Ishikawa (cell line): ENCODE data around the gene RNF135.

Source experiments
- CEBPB ChIP-seq: IDR thresholded peaks from 2 replicates; pipeline ENCODE4 v1.6.1; 2012
- CREB1 ChIP-seq: IDR thresholded peaks from 2 replicates; pipeline ENCODE4 v1.6.1; 2012; ENCODE audit warnings: low read depth
- EGR1 ChIP-seq: IDR thresholded peaks from 2 replicates; pipeline ENCODE4 v1.6.1; 2012
- EP300 ChIP-seq: IDR thresholded peaks from 2 replicates; pipeline ENCODE4 v1.6.1; 2012; ENCODE audit warnings: borderline replicate concordance
- FOXM1 ChIP-seq: IDR thresholded peaks from 2 replicates; pipeline ENCODE4 v1.6.1; 2012; ENCODE audit warnings: low read depth, borderline replicate concordance
- NFIC ChIP-seq: IDR thresholded peaks from 2 replicates; pipeline ENCODE4 v1.6.1; 2012
- RAD21 ChIP-seq: IDR thresholded peaks from 2 replicates; pipeline ENCODE4 v1.6.1; 2012; ENCODE audit warnings: low read depth
- TAF1 ChIP-seq: IDR thresholded peaks from 2 replicates; pipeline ENCODE4 v1.6.1; 2012; ENCODE audit warnings: low read depth, mild to moderate bottlenecking
- TCF12 ChIP-seq: IDR thresholded peaks from 2 replicates; pipeline ENCODE4 v1.6.1; 2012; ENCODE audit warnings: low read depth
- TEAD4 ChIP-seq: IDR thresholded peaks from 2 replicates; pipeline ENCODE4 v1.6.1; 2012
- YY1 ChIP-seq: IDR thresholded peaks from 2 replicates; pipeline ENCODE4 v1.6.1; 2012; ENCODE audit warnings: low read depth
- ZBTB7A ChIP-seq: IDR thresholded peaks from 2 replicates; pipeline ENCODE4 v1.6.1; 2012; ENCODE audit warnings: low read depth
- TF ChIP-seq, protein P1 (sequence below): IDR thresholded peaks from 2 replicates; pipeline ENCODE4 v1.6.1; 2012; ENCODE audit warnings: low read depth, mild to moderate bottlenecking
- TF ChIP-seq, protein P2 (sequence below): IDR thresholded peaks from 2 replicates; pipeline ENCODE4 v1.6.1; 2012
- TF ChIP-seq, protein P3 (sequence below): IDR thresholded peaks from 2 replicates; pipeline ENCODE4 v1.6.1; 2012

Gene RNF135

DNA sequence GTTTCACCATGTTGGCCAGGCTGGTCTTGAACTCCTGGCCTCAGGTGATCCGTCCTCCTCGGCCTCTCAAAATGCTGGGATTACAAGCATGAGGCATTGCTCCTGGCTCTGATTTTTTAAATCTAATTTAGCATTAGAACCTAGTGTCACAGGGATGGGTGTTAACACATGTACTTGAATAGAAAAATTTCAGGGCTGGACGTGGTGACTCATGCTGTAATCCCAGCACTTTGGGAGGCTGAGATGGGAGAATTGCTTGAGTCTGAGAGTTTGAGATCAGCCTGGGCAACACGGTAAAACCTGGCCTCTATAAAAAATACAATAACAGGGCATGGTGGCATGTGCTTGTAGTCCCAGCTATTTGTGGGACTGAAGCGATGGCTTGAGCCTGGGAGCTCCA lies 6.0 kb upstream of the RNF135 start:
- TF ChIP-seq EP300: no peak
- TF ChIP-seq TAF1: no peak
- TF ChIP-seq, protein P1, sequence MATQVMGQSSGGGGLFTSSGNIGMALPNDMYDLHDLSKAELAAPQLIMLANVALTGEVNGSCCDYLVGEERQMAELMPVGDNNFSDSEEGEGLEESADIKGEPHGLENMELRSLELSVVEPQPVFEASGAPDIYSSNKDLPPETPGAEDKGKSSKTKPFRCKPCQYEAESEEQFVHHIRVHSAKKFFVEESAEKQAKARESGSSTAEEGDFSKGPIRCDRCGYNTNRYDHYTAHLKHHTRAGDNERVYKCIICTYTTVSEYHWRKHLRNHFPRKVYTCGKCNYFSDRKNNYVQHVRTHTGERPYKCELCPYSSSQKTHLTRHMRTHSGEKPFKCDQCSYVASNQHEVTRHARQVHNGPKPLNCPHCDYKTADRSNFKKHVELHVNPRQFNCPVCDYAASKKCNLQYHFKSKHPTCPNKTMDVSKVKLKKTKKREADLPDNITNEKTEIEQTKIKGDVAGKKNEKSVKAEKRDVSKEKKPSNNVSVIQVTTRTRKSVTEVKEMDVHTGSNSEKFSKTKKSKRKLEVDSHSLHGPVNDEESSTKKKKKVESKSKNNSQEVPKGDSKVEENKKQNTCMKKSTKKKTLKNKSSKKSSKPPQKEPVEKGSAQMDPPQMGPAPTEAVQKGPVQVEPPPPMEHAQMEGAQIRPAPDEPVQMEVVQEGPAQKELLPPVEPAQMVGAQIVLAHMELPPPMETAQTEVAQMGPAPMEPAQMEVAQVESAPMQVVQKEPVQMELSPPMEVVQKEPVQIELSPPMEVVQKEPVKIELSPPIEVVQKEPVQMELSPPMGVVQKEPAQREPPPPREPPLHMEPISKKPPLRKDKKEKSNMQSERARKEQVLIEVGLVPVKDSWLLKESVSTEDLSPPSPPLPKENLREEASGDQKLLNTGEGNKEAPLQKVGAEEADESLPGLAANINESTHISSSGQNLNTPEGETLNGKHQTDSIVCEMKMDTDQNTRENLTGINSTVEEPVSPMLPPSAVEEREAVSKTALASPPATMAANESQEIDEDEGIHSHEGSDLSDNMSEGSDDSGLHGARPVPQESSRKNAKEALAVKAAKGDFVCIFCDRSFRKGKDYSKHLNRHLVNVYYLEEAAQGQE: no peak
- no peak for TF ChIP-seq CEBPB
- no peak for TF ChIP-seq YY1
- no peak for TF ChIP-seq TCF12
- no peak for TF ChIP-seq ZBTB7A
- TF ChIP-seq CREB1: no peak
- TF ChIP-seq TEAD4: no peak
- TF ChIP-seq EGR1: no peak
- TF ChIP-seq, protein P2, sequence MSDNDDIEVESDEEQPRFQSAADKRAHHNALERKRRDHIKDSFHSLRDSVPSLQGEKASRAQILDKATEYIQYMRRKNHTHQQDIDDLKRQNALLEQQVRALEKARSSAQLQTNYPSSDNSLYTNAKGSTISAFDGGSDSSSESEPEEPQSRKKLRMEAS: no peak

DNA sequence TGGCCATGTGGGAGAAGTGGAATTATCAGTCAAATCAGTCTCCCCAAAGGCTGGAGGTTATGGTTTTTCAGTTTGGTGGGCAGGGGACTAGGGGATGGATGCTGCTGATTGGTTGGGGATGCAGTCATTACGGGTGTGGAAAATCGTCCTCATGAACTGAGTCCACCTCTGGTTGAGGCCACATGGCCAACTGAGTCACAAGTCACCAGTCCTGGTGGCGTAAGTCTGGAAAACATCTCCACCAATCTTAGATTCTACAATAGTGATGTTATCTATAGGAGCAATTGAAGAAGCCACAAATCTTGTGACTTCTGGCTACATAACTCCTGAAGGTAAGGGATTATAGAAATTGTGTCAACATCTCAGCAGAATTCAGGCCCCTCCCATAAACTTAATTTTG lies 5.2 kb upstream of the RNF135 start:
- TF ChIP-seq ZBTB7A: no peak
- TF ChIP-seq EGR1: no peak
- TF ChIP-seq TEAD4: no peak
- TF ChIP-seq CEBPB: no peak
- TF ChIP-seq FOXM1: no peak
- no peak for TF ChIP-seq TAF1
- TF ChIP-seq RAD21: no peak
- TF ChIP-seq, protein P2: no peak
- no peak for TF ChIP-seq CREB1
- TF ChIP-seq, protein P3, sequence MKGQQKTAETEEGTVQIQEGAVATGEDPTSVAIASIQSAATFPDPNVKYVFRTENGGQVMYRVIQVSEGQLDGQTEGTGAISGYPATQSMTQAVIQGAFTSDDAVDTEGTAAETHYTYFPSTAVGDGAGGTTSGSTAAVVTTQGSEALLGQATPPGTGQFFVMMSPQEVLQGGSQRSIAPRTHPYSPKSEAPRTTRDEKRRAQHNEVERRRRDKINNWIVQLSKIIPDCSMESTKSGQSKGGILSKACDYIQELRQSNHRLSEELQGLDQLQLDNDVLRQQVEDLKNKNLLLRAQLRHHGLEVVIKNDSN: no peak
- TF ChIP-seq, protein P1: no peak
- TF ChIP-seq TCF12: no peak
- no peak for TF ChIP-seq EP300
- no peak for TF ChIP-seq YY1
- no peak for TF ChIP-seq NFIC

DNA sequence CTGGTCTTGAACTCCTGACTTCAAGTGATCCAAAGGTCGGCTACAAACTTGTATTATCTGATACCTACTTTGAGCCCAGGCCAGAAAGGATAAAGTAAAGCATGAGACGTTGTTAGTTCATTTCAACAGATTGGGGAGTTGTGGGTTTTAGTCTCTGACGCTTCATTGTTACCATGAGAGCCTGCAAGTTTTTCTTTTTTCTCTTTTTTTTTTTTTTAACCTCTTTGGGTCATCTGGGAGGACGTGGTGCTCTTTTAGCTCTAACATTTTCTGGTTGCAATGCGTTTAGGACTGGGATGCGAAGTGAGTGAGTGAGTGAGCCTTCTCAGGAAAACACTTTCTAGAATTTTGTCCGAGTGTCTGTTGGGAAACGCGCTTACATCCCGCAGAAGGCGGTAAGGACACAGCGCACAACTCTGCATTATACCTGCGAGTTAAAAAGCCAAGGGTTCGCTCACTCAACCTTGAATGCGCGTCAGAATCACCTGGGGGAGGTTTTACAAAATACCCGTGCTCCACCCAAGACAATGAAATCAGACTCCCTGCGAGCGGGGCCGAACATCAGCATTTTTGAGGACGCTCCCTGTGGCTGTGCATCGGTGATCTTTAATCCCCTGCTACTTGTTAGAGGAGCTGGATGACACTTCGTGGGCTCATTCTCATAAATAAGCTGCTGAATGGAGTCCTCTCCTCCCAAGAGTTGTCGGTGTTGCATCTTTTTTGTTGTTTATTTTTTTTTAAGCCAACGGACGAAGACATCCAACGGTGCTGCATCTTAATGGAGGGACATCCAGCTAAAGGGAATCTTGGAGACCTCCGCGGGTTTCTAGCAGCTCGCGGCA lies 629 bp upstream of the RNF135 start:
- TF ChIP-seq FOXM1 (no peak), ZBTB7A (no peak), CEBPB (no peak), TAF1 (no peak), TCF12 (no peak), NFIC (no peak), YY1 (no peak), EP300 (no peak), CREB1 (no peak)
- TF ChIP-seq, protein P1: no peak
- TF ChIP-seq, protein P3: no peak

- TF ChIP-seq EGR1 (no peak), FOXM1 (no peak), EP300 (no peak)
- TF ChIP-seq, protein P2: no peak
These were observed 4.4 kb downstream of the RNF135 start for GRCh38 chr17:30975042-30975820.
